Dendritic cell treated with granulocyte-macrophage colony-stimulating factor and Interleukin-4, amounts not matched to agents 40 ng/mL and 50 ng/mL, for 4 days (primary cell): Measurements from ENCODE around the gene CSK.
"Not testable (repeated sequence)": the region's sequence is repeated elsewhere in the genome, so short reads cannot be mapped to it uniquely, and the experiment has no call there.

Experiments used
- H3K27ac Mint-ChIP-seq: one replicate; pipeline ENCODE4 v1.8.0; 2022; ENCODE audit warnings: mild to moderate bottlenecking, mixed read lengths
- H3K27me3 Mint-ChIP-seq: one replicate; pipeline ENCODE4 v1.8.0; 2022; ENCODE audit warnings: mild to moderate bottlenecking, mixed read lengths
- H3K36me3 Mint-ChIP-seq: one replicate; pipeline ENCODE4 v1.8.0; 2022; ENCODE audit warnings: low read depth, mixed read lengths
- H3K4me1 Mint-ChIP-seq: one replicate; pipeline ENCODE4 v1.8.0; 2022; ENCODE audit warnings: low read depth, mixed read lengths
- H3K4me3 Mint-ChIP-seq: one replicate; pipeline ENCODE4 v1.8.0; 2022; ENCODE audit warnings: mild to moderate bottlenecking, moderate library complexity, mixed read lengths
- H3K9me3 Mint-ChIP-seq: one replicate; pipeline ENCODE4 v1.8.0; 2022; ENCODE audit warnings: mixed read lengths
- intact Hi-C: fragments of 100-400 bp; cut with micrococcal nuclease; formaldehyde crosslinking; loops from one replicate; pipeline ENCODE4 v1.15.0; 2022

CSK gene

GRCh38 chr15:74781431-74782258 lies at the start of gene CSK:
CSK (plus strand) TSS chr15:74782080; CDS start chr15:74798298, 16,218 bp downstream.
- Mint-ChIP-seq H3K36me3 (peaks cover 39% of the 10 kb centered on the region), H3K4me3 (peak within 1 kb of the TSS; percentile 97), H3K4me1 (peaks cover 84% of the 10 kb centered on the region), H3K27ac (peak within 1 kb of the TSS; percentile 93), H3K27me3 (no peaks in the 10 kb centered on the region), H3K9me3 (no peaks in the 10 kb centered on the region)
- intact Hi-C loops: no loop called here

- H3K9me3 Mint-ChIP-seq: peaks cover 6% of the 10 kb centered on the region
- no peaks in the 10 kb centered on the region for H3K36me3 Mint-ChIP-seq
- intact Hi-C loops: no loop called here
- H3K4me1 Mint-ChIP-seq: peaks cover 8% of the 10 kb centered on the region
- H3K27me3 Mint-ChIP-seq: peaks cover 44% of the 10 kb centered on the region
- no peak overlapping the region for H3K27ac Mint-ChIP-seq
- H3K4me3 Mint-ChIP-seq: no peak overlapping the region
These were observed 49.0 kb upstream of the CSK start for GRCh38 chr15:74732846-74733245.

- Mint-ChIP-seq H3K27ac (no peak overlapping the region), H3K4me1 (peaks cover 8% of the 10 kb centered on the region), H3K4me3 (no peak overlapping the region), H3K36me3 (no peaks in the 10 kb centered on the region), H3K27me3 (peaks cover 43% of the 10 kb centered on the region), H3K9me3 (peaks cover 10% of the 10 kb centered on the region)
- intact Hi-C loops: no loop called here
These were observed 48.6 kb upstream of the CSK start for GRCh38 chr15:74733269-74733668.

- H3K4me3 Mint-ChIP-seq: no peak overlapping the region
- no peak overlapping the region for H3K27ac Mint-ChIP-seq
- peaks cover 35% of the 10 kb centered on the region for H3K27me3 Mint-ChIP-seq
- intact Hi-C loops: no loop called here
- H3K4me1 Mint-ChIP-seq: peaks cover 8% of the 10 kb centered on the region
- H3K36me3 Mint-ChIP-seq: no peaks in the 10 kb centered on the region
- peaks cover 14% of the 10 kb centered on the region for H3K9me3 Mint-ChIP-seq
These were observed 46.6 kb upstream of the CSK start for GRCh38 chr15:74735305-74735704.

- H3K4me1 Mint-ChIP-seq, H3K27ac Mint-ChIP-seq, H3K4me3 Mint-ChIP-seq, intact Hi-C loops, H3K36me3 Mint-ChIP-seq: not testable (repeated sequence)
- Mint-ChIP-seq H3K9me3 (peaks cover 25% of the 10 kb centered on the region), H3K27me3 (peaks cover 35% of the 10 kb centered on the region)
These were observed 43.6 kb upstream of the CSK start for GRCh38 chr15:74738239-74738638.

- Mint-ChIP-seq H3K27ac (no peak overlapping the region), H3K4me1 (peaks cover under 1% of the 10 kb centered on the region), H3K4me3 (no peak overlapping the region), H3K36me3 (no peaks in the 10 kb centered on the region), H3K27me3 (peaks cover 22% of the 10 kb centered on the region), H3K9me3 (peaks cover 23% of the 10 kb centered on the region)
- intact Hi-C loops: no loop called here
These were observed 39.5 kb upstream of the CSK start for GRCh38 chr15:74742422-74742821.

- peaks cover 11% of the 10 kb centered on the region for H3K9me3 Mint-ChIP-seq
- no peak overlapping the region for H3K4me3 Mint-ChIP-seq
- intact Hi-C loops: no loop called here
- H3K4me1 Mint-ChIP-seq: no peaks in the 10 kb centered on the region
- no peak overlapping the region for H3K27ac Mint-ChIP-seq
- H3K36me3 Mint-ChIP-seq: no peaks in the 10 kb centered on the region
- H3K27me3 Mint-ChIP-seq: peaks cover 13% of the 10 kb centered on the region
These were observed 35.5 kb upstream of the CSK start for GRCh38 chr15:74746389-74746788.

- Mint-ChIP-seq H3K27ac (no peak within 1 kb of the TSS), H3K36me3 (no peaks in the 10 kb centered on the region), H3K4me1 (no peaks in the 10 kb centered on the region), H3K27me3 (peaks cover 4% of the 10 kb centered on the region), H3K4me3 (no peak within 1 kb of the TSS), H3K9me3 (no peaks in the 10 kb centered on the region)
- intact Hi-C loops: no loop called here
These were observed 33.4 kb upstream of the CSK start, which contains the start of gene CYP1A2 for GRCh38 chr15:74748322-74748946. CYP1A2 (plus strand) TSS chr15:74748845; CDS start chr15:74749739, 894 bp downstream.

GRCh38 chr15:74749832-74750231 lies 32.0 kb upstream of the CSK start:
- H3K4me3 Mint-ChIP-seq: no peak overlapping the region
- H3K4me1 Mint-ChIP-seq: no peaks in the 10 kb centered on the region
- peaks cover 3% of the 10 kb centered on the region for H3K27me3 Mint-ChIP-seq
- no peaks in the 10 kb centered on the region for H3K36me3 Mint-ChIP-seq
- H3K27ac Mint-ChIP-seq: no peak overlapping the region
- intact Hi-C loops: no loop called here
- H3K9me3 Mint-ChIP-seq: no peaks in the 10 kb centered on the region

- Mint-ChIP-seq H3K36me3 (no peaks in the 10 kb centered on the region), H3K4me1 (no peaks in the 10 kb centered on the region), H3K4me3 (no peak overlapping the region), H3K27me3 (peaks cover 3% of the 10 kb centered on the region), H3K9me3 (no peaks in the 10 kb centered on the region), H3K27ac (no peak overlapping the region)
- intact Hi-C loops: no loop called here
These were observed 31.1 kb upstream of the CSK start for GRCh38 chr15:74750751-74751150.

GRCh38 chr15:74752011-74752410 lies 29.9 kb upstream of the CSK start:
- H3K27ac Mint-ChIP-seq: no peak overlapping the region

GRCh38 chr15:74752531-74752930 lies 29.3 kb upstream of the CSK start:
- intact Hi-C loops: no loop called here
- Mint-ChIP-seq H3K27ac (no peak overlapping the region), H3K4me3 (no peak overlapping the region), H3K9me3 (no peaks in the 10 kb centered on the region), H3K36me3 (no peaks in the 10 kb centered on the region), H3K27me3 (peaks cover 1% of the 10 kb centered on the region), H3K4me1 (no peaks in the 10 kb centered on the region)

More at GRCh38 chr15:74752011-74752410, 29.9 kb upstream of the CSK start:
- Mint-ChIP-seq H3K27me3 (peaks cover 1% of the 10 kb centered on the region), H3K4me3 (no peak overlapping the region), H3K9me3 (no peaks in the 10 kb centered on the region), H3K36me3 (no peaks in the 10 kb centered on the region), H3K4me1 (no peaks in the 10 kb centered on the region)
- intact Hi-C loops: no loop called here

GRCh38 chr15:74754593-74755215 lies 27.2 kb upstream of the CSK start:
- H3K36me3 Mint-ChIP-seq: no peaks in the 10 kb centered on the region
- no peaks in the 10 kb centered on the region for H3K9me3 Mint-ChIP-seq
- intact Hi-C loops: no loop called here
- no peak overlapping the region for H3K27ac Mint-ChIP-seq
- H3K27me3 Mint-ChIP-seq: peaks cover 1% of the 10 kb centered on the region
- no peaks in the 10 kb centered on the region for H3K4me1 Mint-ChIP-seq
- H3K4me3 Mint-ChIP-seq: no peak overlapping the region

GRCh38 chr15:74758736-74759135 lies 23.1 kb upstream of the CSK start:
- intact Hi-C loops: no loop called here

More at GRCh38 chr15:74758736-74759135, 23.1 kb upstream of the CSK start:
- H3K4me1 Mint-ChIP-seq: no peaks in the 10 kb centered on the region
- H3K9me3 Mint-ChIP-seq: no peaks in the 10 kb centered on the region
- H3K27me3 Mint-ChIP-seq: peaks cover 8% of the 10 kb centered on the region
- no peaks in the 10 kb centered on the region for H3K36me3 Mint-ChIP-seq
- H3K4me3 Mint-ChIP-seq: no peak overlapping the region
- no peak overlapping the region for H3K27ac Mint-ChIP-seq
